HG02870 (cell line): ENCODE measurements around the gene C19orf81.

Experiments used
- ATAC-seq: cut with Tn5 transposase; IDR thresholded peaks from one replicate; pipeline ENCODE4 v1.9.1; 2021; ENCODE audit warnings: mild to moderate bottlenecking, moderate library complexity; ENCODE audit not compliant: unreplicated experiment

The C19orf81 gene

DNA sequence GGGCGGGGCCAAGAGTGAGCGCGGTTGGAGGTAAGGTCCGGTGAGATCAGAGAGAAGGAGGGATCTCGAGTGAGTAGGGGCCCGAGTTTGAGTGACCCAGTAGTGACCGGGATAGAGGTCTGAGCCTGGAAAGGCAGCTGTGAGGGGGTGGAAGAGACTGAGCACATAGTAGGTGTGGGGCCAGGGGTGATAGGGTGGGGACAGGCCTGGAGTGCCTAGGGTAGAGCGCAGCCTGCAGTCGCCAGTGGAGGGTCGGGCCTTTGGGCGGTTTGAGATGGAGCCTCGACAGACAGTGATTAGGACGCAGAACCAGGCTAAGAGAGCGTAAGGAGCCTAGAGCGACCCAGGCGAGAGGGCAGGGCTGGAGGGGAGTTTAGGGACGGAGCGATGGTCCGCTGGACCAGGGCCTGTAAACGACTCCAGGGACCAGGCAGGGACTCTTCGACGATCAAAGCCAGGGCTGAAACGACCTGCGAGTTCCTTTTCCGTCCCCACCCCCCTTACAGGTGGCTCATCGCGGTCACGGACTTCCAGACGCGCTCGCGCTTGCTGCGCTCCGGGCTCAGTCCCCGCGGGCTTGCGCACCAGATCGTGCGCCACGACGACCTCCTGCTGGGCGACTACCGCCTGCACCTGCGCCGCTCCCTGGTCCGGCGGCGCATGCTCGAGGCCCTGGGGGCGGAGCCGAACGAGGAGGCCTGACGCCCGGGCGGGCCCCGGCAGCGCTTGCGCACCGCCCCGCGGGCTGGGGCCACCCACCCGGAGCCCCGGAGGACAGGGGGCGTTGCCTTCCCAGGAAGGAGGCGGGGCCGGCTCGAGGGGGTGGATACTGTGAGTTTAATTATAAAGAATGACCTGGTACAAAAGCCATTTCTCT is 9.4 kb downstream of the C19orf81 start:
- ATAC-seq = no peak

DNA sequence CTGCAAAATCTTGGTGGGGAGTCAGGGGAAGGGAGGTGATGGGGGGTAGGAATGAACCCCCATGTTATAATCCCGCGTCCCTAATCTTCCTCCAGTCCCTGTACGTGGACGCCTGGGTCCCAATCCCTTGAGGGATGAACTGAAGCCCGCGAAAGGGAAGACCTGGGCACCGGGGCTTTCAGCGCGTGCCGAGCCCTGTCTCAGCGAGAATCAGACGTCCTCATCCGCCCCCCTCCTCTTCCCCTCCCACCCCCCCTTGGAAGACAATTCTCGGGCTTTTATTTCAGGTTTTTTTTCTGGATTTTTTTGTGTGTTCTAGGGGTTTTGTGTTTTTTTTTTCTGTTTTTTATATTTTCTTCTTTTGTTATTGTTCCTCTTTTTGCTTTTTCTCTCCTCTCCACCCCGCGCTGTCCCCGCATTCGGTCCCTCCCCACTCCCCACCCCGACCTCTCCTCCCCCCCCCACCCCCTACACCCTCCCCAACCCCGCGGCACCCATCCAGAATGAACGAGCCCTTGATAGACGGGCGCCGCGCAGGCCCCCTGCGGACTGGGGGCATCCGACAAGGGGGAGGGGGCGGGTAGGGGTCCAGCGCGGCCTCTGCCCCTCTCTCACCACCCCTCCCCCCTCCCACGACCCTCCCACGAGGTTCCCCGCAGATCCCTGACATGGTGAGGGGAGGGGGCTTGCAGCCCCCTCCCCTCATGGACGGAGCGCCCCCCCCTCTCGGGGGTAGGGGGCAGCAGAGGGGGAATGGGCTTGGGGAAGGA is 10.3 kb downstream of the C19orf81 start:
- ATAC-seq = no peak

DNA sequence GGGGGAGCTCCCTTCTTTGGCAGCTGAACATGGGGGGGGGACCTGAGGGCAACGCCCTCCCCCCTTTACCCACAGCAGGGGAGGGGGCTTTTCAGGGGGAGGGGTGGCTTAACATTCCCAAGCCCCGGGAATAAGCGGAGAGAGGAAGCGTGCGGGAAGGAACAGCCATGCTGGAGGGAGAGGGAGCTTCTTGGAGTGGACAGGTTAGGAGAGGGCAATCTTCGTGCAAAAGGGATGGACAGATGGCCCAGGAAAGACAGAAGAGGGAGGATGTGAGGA is 10.8 kb downstream of the C19orf81 start:
- no peak for ATAC-seq

DNA sequence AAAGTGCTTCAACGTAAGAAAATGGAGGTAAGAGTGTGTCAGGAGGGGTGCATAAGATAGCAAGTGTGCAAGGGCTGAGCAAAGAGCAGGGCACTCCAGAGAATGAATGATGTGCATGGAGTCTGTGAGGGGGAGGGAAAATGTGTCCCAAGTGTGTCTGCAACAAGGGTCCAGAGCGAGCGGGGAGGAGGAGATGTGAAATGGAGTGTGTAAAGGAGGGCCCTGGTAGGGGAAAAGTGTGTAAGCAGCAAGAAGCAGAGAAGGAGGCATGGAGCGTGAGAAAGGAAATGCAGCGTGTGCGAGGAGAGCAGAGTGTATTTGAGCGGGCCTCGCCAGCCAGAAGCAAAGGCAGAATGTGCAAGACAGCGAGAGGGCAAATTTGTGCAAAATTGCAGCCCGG is 11.8 kb downstream of the C19orf81 start:
- ATAC-seq = no peak

DNA sequence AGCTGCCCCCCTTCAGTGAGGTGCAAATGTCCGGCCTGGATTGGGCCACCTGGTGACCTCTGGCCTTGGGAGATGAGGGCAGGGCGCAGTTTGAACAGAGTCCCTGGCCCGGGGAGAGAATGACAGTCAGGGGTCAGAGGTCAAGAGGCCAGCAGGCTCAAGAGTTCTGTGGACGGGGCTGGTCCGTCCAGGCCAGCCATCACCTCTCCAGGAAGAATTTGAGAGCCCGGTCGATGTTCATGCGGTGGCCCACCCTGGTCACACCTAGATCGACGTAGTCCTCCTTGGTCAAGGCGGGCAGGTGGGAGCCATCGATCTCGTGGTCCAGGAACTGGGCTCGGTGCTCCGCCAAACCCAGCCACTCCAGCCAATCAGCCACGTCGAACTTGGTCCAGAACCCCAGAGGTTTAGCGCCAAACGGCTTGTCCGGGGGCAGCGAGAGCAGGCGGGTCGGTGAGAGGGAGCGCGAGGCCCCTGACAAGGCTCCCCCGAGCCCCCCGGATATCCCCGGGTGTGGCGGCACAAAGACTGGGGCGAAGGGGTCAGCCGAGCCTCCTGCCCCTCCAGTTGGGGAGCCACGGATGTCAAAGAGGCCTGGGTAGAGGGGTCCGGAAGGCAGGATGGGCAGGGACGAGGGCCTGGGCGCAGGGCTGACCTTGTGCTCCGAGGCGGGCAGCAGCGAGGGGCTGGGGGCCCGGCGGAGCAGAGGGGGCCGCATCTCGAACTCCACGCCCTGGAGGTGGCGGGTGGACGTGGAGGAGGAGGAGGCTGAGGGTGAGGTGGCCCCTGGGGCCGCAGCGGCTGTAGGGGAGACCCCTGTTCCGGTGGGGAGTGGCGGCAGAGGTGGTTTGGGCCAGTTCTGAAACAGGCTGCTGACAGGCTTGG is 12.8 kb downstream of the C19orf81 start:
- ATAC-seq = no peak

DNA sequence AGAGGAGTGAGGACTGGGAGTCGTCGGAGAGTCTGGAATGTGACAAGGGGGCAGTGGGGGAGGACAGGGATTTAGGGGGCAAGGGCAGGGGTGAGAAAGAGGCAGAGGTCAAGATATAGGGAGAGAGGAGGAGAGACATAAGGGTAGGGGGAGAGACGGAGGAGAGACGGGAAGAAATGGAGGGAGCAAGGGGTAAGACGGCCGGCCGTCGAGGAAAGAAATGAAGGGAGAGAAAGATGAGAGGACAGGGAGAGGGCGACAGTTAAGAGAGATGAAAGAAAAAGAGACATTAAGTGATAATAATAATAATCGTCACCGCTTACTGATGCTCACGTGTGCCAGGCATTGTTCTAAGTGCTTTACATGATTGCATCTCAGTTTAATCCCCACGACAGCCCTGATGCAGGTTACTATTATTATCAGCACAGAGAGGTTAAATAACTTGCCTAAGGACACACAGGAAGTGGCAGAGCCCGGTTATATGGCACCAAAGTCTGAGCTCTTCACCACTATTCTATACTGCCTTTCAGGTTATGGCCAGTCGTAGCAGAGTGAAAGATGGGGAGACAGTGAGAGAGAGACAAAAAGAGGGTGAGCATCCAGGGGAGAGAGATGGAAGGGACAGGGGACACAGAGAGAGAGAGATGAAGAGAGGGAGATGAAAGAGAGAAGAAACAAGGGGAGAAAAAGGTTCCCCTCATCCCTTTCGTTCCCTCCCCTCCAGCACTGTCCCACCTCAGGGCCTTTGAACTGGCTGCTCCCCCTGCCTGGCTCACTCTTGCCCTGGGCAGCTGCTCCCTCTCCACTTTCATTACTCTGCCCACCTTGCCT is 13.6 kb downstream of the C19orf81 start:
- ATAC-seq = no peak

DNA sequence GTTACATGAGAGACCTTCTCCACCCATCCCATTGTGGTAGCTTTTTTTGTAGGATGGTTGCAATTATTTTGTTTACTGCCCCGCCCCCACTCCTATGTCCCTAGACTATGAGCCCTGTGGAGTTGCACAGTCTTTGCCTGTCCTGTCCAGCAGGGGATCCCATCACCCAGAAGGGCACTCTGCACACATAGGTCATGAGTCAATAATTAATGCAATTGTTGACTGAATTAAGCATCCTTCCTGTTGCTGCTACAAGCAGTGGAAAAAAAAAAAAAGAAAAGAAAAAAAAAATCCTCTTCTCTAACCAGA is 14.2 kb downstream of the C19orf81 start:
- no peak for ATAC-seq

DNA sequence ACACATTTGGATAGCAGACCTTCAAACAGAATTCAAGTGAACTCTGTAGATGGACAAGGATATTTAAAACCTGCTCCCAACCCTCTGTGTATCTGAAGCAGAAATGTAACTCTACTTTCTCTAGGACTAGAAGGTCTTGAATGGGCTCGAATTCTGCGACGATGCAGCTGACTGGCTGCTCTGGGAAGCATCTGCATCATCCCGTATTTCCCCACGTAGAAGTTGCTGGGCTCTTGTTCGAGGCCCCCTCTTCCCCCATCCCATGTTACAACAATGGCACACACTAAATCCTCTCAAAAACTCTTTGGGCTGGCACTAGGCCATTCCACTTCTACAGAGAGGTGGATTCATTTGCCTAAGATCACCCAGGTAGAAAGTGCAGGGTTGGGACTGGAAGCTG is 15.0 kb downstream of the C19orf81 start:
- no peak for ATAC-seq

DNA sequence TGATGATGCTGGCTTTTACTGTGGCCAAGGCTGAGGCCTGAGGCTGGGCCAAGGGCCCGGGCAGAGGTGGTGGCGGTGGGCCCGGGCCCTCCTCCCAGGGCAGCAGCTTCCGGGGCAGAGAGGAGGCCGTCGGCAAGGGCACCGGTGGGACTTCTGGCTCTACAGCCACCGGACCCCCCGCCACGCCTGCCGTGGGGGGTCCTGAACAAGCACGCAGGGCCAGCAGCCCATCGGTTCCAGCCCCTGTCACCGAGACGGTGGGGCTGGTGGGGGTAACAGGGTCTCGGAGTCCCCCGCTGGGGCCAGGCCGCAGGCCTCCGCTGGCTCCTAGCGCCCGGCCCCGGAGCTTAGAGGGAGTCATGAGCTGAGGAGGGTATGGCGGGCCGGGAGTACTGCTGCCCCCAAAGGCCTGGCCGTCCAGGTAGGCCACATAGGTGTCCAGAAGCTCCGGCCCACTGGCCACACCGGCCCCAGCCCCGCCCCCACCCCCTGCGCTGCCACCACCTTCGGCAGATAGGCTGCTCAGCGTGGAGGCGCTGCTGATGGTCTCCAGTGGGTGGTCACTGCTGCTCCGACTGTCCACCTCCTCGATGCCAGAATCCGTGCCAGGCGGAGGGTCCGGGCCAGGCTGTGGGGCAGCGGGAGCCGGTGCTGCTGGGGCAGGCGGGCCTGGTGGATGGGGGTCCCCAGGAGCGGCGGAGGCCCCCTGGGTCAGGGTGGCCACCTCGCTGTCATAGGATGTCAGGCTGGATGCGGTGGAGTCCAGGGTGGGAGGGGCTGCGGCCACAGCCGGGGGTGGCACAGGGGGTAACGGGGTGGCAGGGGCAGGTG is 17.3 kb downstream of the C19orf81 start:
- no peak for ATAC-seq

DNA sequence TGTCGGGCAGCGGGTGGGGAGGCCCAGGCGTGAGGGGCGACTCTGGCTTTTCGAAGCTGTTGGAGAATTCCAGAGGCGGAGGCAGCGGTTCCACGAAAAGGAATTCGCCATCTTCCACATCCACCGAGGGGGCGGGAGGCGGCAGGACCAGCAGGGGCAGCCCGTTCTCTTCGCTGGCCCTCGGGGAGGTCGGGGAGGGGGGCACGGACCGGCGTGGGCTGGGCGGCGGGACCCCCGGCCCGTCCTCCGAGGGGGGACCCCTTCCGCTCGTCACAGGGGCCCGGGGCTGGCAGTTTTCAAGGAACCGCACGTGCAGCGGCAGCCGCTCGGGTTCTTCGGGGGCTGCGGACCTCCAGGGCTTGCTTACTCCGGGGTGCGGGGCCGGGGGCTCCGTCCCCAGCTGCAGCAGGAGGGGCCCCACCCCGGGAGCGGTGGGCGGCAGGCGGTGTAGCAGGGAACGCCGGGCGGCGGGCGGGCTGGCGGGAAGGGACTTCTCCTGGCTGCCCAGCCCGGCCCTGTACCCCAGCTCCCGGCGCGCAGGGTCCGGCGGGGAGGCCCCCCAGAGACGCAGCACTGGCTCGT is 18.0 kb downstream of the C19orf81 start:
- ATAC-seq = no peak

DNA sequence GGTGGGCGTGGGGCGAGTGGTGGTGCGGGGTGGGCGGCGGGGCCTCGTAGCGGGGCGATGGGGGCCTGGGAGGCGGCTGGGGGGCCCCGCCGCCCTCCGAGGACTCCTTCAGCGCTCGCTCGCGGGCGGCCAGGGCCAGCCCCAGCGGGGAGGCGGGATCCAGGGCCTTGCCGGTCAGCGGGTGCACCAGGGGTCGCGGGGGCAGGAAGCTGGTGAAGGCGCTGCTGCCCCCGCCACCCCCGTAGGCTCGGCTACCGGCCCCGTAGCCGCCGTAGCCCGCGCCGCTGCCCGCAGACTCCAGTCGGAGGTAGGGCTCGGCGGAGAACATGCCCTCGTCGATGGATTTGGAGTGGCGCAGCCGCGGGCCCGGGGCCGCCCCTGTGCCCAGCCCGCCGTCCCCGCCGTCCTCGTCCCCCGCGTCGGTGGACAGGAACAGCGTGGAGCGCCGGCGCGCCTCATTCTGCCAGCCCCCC is 18.6 kb downstream of the C19orf81 start:
- no peak for ATAC-seq

DNA sequence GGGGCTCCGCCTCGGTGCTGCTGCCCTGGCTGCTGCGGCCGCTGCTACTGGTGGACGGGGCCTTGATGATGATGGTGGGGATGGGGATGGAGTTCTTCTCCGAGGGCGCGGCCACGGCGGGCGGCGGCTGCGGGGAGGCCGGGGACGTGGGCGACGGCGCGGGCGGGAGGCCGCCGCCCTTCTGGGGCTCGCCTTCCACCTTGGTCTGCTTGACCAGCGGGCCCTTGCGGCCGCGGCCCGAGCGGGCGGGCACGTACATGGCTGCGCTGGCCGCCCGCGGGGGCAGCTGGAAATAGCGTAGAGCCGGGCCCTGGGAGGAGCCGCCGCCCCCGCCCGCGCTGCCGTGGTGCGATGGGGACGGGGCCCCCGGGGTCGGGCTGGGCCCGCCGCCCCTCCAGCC is 19.2 kb downstream of the C19orf81 start:
- no peak for ATAC-seq

DNA sequence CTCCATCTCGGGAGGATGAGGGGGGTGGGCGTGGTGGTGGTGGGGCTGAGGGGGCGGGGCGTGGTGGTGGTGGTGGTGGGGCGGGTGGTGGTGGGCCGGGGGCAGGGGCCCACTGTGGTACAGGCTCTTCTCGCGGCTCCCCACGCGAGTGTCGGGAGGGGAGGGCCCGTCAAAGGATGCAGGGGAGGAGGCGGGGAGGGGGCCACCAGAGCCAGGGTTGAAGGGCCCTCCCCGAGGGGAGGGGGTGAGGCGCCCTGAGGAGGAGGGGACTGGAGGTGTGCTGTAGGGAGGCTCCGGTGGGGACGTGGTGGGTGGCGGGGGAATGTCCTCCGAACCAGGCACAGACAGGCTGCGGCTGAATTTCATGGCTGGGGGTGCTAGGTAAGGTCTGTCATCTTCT is 19.6 kb downstream of the C19orf81 start:
- ATAC-seq = no peak

DNA sequence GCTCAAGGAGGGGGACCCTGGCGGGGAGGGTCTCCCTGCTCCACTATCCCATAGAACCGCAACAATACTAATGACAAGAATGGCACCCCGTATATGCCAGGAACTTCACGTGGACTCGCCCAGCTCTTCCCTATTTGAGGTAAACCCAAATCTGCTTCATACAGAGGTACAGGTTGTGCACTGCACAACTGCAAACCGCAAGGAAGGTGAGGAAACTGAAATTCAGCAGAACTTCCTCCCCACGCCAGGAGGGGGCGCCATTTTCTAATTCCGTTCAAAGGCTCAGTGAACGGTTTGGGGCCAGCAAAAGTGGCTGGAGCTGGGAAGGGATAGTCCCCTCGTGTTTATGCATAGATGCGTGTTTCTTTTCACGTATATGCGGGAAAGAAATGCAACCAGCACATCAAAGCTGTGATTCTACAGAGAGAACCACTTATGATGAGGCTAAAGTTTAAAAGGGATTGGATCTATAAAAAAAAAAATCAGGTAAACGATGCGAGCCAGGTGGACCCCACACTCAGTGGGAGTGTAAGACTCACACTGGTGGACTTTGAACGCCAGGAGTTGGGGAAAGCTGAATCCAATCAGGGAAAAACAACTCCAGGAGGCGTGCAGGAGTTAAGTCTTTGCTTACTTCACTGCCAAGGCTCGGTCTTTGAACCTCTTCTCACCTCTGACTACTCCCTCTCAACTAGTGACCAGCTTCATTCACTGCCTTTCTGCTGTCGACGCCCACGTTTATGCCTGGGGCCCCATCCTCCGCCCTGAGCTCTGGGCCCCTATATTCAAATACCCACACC is 20.3 kb downstream of the C19orf81 start:
- no peak for ATAC-seq

DNA sequence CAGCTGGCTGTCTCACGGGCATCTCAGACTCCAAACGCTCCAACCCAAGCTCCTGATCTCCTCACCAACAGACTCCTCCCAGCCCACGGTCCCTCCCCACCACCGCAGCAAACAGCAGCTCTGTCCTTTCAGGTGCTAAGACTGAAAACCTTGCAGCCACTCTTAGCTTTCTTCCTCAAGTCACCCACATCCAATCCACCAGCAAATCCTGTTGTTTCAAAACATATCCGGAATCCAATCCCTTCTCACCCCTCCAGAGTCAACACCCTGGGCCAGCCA is 20.8 kb downstream of the C19orf81 start:
- ATAC-seq = no peak

DNA sequence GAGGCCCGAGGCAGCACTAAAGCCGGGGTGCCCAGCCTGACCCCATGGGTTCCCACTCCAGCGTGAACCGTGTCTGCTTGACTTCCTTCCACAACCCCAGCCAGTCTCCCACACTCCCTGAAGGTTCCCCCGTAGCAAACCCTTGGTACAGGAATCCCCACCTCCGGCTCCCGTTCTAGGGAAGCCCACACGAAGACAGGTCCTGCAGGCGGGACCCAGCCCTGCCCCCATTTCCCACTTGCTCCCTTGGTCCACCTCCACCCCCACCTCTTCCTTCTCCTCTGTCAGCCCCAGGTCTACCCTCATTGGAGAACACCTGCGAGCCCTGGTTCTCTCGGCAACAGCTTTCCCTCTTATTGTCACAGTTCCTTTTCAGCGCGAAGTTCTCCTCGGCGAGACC is 23.9 kb downstream of the C19orf81 start:
- ATAC-seq = no peak

DNA sequence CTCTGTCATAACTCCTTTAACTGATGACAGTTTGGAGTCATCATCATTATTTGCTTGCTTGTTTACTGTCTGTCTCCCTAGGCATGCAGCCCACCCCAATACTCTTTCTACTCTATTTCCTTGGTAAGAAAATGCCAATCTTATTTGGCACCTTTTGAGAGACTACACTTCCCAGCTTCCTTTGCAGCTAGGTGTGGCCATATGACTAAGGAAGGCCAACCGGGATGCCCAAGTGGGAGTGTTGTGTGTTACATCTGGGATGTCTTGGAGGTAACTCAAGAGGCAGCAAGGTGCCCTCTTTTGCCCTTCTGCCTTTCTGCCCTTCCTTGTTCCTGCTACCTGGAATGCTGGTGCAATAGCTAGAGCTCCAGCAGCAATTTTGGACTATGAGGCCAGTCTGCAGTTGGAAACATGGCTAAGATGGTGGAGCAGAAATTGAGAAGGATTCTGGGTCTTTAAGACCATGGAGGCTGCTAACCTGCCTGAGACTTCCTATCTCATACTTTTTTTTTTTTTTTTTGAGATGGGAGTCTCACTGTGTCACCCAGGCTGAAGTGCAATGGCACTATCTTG is 27.5 kb downstream of the C19orf81 start:
- ATAC-seq = no peak

DNA sequence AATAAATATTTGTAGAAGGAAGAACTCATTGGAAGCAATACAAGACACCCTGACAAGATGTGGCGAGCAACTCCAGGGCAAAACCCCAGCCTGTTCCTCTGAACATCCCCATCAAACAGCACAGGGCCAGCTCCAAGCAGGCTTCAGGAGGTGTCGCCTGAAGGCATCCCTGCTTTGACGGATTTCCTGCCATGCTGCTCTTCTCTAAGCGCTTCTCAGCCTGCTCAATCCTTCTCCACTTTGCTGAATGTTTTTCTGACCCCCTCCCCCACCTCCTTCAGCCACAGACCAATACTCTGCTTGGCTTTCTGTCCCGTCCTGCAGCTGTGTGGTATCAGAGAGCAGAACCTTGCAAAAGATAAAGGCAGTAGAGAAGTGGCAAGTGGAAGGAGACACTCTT is 28.4 kb downstream of the C19orf81 start:
- no peak for ATAC-seq

DNA sequence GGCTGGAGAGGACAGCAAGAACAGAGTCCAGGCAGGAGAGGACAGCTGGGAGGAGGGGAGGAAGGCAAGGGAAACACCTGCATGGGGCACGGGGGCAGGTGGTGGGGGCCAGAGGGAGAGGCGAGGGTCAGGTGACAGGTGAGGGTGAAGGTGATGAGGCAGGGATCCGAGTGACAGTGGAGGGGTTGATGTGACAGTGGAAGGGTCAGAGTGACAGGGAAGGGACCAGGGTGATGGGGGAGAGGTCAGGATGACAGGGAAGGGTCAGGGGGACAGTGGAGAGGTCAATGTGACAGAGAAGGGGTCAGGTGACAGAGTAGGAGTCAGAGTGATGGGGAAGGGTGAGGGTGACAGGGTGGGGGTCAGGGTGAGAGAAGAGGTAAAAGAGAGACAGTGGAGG is 29.1 kb downstream of the C19orf81 start:
- no peak for ATAC-seq
